Measurements from ENCODE around the gene TCTA. TPM values are rescaled to one million over a fixed set of nuclear protein-coding genes. Genes with fewer than 3 reads are reported as not detected.

The TCTA gene
- total RNA-seq, 1 donor from 2014 or later = 17.7 TPM

GRCh38 chr3:49462222-49462621 is 50.0 kb downstream of the TCTA start:
- Histone ChIP-seq H3K9me3 (replicated peaks) (no peaks in the 10 kb centered on the region), H3K27ac (replicated peaks) (peak overlapping the region; percentile 78), H3K4me1 (peaks cover 42% of the 10 kb centered on the region), H3K36me3 (no peaks in the 10 kb centered on the region), H3K27me3 (ENCODE audit: low read depth) (no peaks in the 10 kb centered on the region), H3K4me3 (no peak overlapping the region)
- DNase-seq = no peak
- intact Hi-C loops (cut with micrococcal nuclease) = no loop called here
- TF ChIP-seq CTCF (IDR thresholded peaks at IDR 0.05; ENCODE audit: borderline replicate concordance) = no peak

GRCh38 chr3:49465270-49466034 is 53.2 kb downstream of the TCTA start:
- TF ChIP-seq CTCF (IDR thresholded peaks at IDR 0.05; ENCODE audit: borderline replicate concordance) = no peak
- intact Hi-C loops (cut with micrococcal nuclease) = no loop called here
- H3K4me1 ChIP-seq = peaks cover 58% of the 10 kb centered on the region

More at GRCh38 chr3:49465270-49466034, 53.2 kb downstream of the TCTA start:
- Histone ChIP-seq H3K4me3 (no peak overlapping the region), H3K27me3 (ENCODE audit: low read depth) (no peaks in the 10 kb centered on the region), H3K36me3 (no peaks in the 10 kb centered on the region), H3K9me3 (replicated peaks) (no peaks in the 10 kb centered on the region), H3K27ac (replicated peaks) (peak overlapping the region; percentile 99)
- DNase-seq = no peak

Other genes starting within 250 kb of the TCTA start
- gene CCDC71, start 246.1 kb upstream of the TCTA start, total RNA-seq = 11.9 TPM
- 92.5 TPM for gene KLHDC8B, start 240.8 kb upstream of the TCTA start, total RNA-seq
- gene C3orf62, start 135.2 kb upstream of the TCTA start, total RNA-seq = 2.8 TPM
- 37.3 TPM for gene USP4, start 72.4 kb upstream of the TCTA start, total RNA-seq
- gene GPX1, start 54.1 kb upstream of the TCTA start, total RNA-seq = 115 TPM
- 247 TPM for gene RHOA, start 447 bp upstream of the TCTA start, total RNA-seq
- gene AMT, start 10.1 kb downstream of the TCTA start, total RNA-seq = 29.0 TPM
- gene NICN1, start 16.9 kb downstream of the TCTA start, total RNA-seq = 19.4 TPM
- 117 TPM for gene DAG1, start 57.8 kb downstream of the TCTA start, total RNA-seq
- gene BSN, start 142.1 kb downstream of the TCTA start, total RNA-seq = 0.55 TPM